Endothelial cell of umbilical vein (primary cell): Measurements from ENCODE around the gene RIPK3.

Experiments used
- EZH2 ChIP-seq: IDR thresholded peaks from 2 replicates; pipeline ENCODE4 v1.6.1; 2012; ENCODE audit warnings: borderline replicate concordance, low read depth, mild to moderate bottlenecking, moderate library complexity, low read length, inconsistent platforms; ENCODE audit not compliant: severe bottlenecking
- POLR2A ChIP-seq: IDR thresholded peaks from 2 replicates; pipeline ENCODE4 v1.6.1; 2012; ENCODE audit warnings: low read depth, mild to moderate bottlenecking, control low read depth, low read length
- TF ChIP-seq, protein P1 (sequence below), 2 donors: IDR thresholded peaks; 1 replicate in 1 of 2; 2 replicates in 1 of 2; pipeline ENCODE4 v1.5.1; 2011; ENCODE audit warnings: low read length in 2 of 2, mild to moderate bottlenecking in 2 of 2, moderate library complexity in 2 of 2, control low read depth in 1 of 2, inconsistent platforms in 1 of 2, low read depth in 1 of 2; ENCODE audit not compliant: insufficient read depth in 1 of 2; ENCODE audit errors: extremely low read depth in 1 of 2
- TF ChIP-seq, protein P2 (sequence below): IDR thresholded peaks from 2 replicates; pipeline ENCODE4 v1.6.1; 2011; ENCODE audit not compliant: insufficient read depth, insufficient read length

GRCh38 chr14:24324024-24324423 lies 15.8 kb downstream of the RIPK3 start:
- no peak for TF ChIP-seq EZH2
- TF ChIP-seq, protein P1, sequence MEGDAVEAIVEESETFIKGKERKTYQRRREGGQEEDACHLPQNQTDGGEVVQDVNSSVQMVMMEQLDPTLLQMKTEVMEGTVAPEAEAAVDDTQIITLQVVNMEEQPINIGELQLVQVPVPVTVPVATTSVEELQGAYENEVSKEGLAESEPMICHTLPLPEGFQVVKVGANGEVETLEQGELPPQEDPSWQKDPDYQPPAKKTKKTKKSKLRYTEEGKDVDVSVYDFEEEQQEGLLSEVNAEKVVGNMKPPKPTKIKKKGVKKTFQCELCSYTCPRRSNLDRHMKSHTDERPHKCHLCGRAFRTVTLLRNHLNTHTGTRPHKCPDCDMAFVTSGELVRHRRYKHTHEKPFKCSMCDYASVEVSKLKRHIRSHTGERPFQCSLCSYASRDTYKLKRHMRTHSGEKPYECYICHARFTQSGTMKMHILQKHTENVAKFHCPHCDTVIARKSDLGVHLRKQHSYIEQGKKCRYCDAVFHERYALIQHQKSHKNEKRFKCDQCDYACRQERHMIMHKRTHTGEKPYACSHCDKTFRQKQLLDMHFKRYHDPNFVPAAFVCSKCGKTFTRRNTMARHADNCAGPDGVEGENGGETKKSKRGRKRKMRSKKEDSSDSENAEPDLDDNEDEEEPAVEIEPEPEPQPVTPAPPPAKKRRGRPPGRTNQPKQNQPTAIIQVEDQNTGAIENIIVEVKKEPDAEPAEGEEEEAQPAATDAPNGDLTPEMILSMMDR (IDR thresholded peaks at IDR 0.05; ENCODE audit: extremely low read depth in 1 of 2, insufficient read depth in 1 of 2, low read depth in 1 of 2, low read length in 2 of 2): no peak
- TF ChIP-seq POLR2A: no peak
- TF ChIP-seq, protein P2, sequence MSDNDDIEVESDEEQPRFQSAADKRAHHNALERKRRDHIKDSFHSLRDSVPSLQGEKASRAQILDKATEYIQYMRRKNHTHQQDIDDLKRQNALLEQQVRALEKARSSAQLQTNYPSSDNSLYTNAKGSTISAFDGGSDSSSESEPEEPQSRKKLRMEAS: no peak
